NCI-H2227 (cell line): ENCODE results near the gene CUBN.

Experiments used
- DNase-seq: peaks from one replicate; lab custom pipeline; 2025; ENCODE audit not compliant: unreplicated experiment; lab: John Stamatoyannopoulos, UW

The CUBN gene

DNA sequence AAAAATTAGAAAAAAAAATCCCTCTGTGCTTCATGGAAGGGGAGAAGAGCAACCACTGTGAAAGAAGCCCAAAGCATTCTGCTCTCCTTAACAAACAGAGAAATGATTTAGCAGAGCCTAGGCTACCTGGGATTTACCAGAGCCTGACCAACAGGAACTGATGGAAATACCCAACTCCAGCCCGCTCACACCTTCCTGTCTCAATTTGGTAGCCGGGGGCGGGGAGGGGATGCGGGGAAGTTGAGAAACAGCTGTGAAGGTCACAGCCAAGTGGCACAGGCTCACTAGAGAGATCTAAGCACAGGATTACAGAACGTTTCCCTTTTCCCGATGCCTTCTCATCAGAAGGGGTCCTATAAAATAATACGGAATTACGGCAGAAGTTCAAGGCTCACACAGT is 330.0 kb downstream of the CUBN start:
- DNase-seq, result no peak

DNA sequence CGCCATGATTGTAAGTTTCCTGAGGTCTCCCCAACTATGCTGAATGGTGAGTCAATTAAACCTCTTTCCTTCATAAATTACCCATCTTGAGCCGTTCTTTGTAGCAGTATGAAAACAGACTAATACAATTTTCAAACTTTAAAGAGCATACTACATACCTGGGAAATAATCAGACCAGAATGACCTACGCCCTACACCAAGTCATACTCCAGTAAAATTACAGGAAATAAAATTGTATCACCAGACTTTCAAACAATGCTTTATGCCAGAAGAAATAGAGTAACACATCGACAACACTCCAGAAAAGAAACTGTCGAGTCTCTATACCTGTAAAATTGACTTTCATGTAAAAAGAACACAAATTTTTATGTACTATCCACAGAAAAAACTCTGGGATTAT is 331.0 kb downstream of the CUBN start:
- no peak for DNase-seq

DNA sequence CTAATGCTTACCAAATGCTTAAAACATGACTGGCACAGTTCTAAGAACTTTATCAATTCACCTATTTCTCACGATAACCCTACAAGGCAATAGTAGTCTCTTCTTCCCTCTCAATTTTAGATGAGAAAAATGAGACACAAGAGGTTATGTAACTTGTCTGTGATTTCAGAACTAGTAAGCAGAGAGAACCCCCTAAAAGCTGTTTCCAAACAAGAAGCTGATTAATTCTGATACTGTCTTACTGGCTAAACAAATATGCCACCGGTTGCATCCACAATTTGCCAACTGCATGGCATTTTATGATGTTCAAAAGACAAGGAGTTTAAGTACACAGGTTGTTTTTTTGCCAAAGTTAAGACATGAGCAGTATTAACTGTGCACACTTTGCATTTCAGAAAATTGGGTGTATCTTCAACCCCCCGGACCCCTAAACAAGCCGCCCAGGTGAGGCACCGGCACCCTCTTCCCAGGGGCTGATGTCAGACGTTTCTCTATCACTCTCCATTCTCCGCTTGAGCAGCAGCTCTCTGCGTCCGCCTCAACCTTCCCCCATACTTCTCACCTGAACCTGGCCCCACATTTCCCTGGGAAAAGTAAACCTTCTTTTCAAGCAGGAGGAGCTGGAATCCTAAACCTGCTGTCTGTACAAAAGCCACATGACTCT is 334.1 kb downstream of the CUBN start:
- no peak for DNase-seq

DNA sequence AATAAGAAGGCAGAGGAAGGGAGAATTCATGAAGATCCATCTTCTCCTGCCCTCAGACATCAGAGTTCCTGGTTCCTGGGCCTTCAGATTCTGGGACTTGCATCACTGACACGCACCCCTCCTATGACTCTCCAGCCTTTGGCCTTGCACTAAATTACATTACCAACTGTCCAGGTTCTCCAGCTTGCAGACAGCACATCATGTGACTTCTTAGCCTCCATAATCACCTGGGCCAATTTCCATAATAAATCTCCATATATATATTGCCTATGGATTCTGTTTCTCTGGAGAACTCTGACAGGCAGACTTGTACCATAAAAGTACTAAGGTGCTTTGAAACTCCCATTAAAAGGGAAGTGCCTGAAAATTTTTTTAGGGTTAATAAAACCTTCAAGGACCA is 335.6 kb downstream of the CUBN start:
- DNase-seq, result no peak

DNA sequence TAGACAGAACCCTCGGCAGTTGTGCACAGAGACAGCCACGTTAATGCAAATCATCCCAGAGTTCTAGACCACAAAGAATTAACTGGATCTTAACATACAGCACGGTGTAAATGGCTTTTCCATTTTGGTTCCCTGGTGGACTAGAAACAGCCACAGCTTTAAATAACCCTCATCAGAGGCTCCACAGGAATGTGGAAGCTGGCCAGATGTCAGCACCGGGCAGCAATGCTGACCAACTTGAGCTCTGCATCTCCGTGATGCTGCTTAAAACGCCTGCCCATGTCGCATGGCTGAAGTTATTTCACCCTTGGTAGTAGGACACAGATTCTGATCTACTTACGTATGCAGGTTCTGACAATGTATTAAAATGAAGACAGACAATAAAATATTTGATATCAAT is 336.9 kb downstream of the CUBN start:
- no peak for DNase-seq

DNA sequence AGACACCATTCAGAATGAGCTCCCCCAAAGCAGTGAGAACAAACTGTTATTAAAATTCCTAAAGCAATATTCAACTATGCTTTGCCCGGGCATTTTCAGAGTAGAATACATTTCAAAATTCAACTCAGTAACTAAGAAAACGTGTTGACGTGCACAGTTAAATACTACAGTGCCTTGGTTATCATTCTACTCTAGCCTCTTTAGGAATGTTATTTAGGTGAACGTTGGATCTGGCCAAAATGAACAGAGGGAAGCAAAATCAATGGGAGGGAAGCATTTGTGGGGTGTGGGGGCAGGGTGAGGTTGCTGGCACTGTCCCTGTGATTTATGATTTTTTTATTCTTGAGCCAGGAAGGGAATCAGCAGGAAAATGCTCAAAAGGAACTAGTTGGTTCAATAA is 339.8 kb downstream of the CUBN start:
- no peak for DNase-seq

DNA sequence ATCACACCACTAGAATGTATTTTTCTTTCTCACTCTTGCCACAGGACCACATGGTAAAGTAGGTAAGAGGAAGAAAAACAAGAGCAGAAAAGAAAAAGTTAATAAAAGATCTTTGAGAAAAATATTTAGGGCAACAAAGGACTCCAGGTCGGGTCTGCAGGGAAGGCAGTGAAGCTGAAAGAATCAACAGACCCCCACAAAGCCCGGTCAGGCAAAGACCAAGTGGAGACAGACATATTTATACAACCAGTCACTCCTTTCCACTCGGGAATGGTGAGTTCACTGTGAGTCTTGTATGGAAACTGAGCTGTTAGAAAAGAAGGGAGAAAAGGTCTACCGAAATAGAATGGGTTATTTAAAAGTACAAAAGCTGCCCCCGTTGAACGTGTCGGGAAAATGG is 340.4 kb downstream of the CUBN start:
- no peak for DNase-seq

DNA sequence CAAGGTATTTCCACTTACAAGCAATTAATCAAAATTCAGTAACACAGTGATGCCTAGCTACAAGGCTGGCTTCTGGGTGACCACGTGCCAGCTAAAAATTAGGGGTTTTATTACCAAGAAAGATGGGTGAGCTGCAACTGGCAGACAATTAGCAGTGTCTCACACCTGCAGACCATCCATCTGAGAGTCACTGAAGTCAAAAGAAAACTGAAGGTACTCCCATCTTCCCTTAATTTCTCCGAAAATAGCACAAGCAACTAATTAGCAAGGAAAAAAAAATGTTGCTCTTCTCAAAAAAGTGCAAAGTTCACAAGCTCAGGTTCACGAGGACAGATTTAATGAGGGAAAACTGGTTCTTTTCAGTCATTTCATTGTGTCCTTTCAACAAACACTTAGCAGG is 340.8 kb downstream of the CUBN start:
- no peak for DNase-seq

DNA sequence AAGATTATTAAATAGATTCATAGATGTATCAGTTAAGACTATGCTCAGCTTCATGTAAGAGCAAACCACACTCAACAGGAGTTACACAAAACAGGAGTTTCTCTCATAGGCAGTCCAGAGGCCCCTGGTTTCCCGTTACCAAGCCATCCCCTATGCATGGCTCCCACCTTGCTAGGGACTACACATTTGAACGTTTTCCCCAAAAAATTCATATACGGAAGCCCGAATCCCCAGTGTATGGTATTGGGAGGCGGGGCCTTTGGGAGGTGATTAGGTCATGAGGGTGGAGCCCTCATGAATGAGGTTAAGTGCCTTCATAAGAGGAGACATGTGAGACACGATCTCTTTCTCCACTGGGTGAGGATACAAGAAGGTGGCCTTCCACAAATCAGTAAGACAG is 341.5 kb downstream of the CUBN start:
- DNase-seq, result no peak

DNA sequence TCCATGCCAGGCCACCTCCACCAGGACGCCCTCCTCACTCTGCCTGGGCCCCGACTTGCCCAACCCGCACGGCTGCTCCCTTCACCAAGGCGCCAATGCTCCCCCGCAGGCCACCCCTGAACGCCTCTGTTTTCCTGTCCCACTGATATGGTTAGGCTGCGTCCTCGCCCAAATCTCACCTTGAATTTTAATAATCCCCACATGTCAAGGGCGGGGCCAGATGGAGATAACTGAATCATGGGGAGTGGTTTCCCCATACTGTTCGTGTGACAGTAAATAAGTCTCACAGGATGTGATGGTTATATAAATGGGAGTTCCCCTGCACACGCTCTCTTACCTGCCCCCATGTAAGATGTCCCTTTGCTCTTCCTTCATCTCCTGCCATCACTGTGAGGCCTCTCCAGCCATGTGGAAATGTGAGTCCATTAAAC is 342.2 kb downstream of the CUBN start:
- no peak for DNase-seq

DNA sequence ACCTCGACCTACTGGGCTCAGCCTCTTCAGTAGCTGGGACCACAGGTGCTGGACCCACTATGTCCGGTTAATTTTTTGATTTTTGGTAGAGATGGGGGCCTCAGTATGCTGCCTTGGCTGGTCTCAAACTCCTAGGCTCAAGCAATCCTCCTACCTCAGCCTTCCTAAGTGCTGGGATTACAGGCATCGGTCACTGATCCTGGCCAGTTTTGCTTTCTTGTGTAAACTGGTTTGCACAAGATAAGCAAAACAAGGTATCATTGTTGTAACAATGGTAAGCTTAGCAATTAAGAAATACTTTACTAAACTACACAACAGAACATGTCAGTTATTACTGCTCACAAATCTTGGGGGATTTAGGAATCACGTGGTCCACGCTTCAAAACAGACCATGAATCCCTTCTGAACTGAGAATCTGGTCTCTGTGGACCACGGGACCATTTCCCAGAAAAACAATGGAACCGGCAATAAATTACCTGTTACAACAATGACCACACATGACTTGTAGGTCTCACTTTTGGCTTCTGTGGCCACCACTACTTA is 349.2 kb downstream of the CUBN start:
- DNase-seq, result no peak

DNA sequence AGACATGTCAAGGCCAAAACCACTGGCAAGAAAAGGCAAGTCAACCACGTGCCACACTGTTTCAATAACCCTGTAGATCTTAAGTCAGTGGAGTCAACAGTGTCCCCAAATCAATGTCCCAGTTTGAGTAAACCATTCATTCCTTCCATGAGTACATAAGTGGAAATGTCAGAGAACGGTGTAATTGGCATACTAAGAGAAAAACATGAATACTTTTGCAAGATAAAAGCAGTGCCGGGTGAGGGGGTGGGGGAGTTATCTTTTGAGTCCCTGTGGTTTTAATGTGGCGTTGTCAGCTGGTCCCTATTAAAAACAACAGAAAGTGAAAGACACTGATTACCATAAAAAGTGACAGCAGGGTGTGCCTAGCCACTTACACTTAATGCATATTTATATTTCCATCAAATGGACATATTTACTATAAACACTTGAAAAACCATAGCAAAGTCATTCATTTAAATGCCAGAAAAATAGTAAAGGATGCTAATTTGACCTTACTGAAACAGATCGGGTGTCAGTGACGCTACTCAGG is 350.2 kb downstream of the CUBN start:
- DNase-seq, result no peak

DNA sequence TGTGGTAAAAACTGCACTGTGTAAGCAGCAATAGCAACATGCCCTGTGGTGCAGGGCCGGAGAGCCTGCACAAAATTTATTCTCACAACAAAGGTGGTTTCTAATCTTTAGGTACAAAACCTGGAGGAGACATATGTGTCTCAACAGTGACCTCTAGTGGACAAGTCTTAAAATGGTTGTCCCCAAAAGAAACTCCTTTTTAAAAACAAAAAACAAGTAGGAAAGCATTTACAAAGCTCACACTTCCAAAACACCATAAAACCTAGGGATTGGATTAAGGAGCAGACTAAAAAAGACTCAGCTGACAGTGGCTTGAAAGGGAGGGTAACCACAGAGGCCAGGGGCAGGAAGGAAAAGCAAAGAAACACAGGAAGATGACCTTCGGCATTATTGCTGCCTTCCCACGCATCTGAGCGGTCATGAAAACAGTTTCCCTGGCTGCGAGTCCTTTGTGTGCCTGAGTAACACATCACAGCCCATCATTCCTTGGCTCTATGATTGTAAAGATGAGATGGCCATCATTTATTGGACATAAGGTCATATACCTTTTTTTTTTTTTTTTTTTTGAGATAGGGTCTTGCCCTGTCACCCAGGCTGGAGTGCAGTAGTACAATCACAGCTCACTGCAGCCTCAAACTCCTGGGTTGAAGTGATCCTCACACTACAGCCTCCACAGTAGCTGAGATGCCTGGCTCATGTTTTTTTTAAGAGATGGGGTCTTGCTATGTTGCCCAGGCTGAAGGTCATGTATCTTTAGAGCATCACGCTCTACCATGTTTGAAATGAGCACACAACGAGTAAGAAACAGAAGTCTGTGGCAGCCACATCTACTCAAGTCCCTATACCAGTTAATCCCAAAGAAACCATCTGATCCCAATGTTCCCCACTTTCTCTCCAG is 351.9 kb downstream of the CUBN start:
- DNase-seq, result peak; percentile 65

DNA sequence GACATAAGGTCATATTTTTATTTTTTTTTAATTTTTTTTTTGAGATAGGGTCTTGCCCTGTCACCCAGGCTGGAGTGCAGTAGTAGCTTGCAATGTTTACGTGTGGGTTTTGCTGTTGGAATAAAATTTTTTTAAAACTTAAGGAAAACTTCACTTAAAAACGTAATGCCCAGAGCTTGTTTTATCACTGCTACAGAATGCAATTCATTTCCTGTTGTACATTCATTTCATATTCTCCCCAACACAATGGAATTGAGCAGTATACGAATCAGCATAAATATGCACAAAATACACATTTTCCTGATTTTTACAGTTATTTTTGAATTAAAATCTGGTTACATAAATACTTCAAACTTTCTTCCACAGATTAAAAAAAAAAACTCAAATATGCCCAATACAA is 352.7 kb downstream of the CUBN start:
- no peak for DNase-seq
